PC-9 (cell line): Measurements from ENCODE around the gene UMAD1.

Experiments
- EZH2 ChIP-seq: fragments of 200-600 bp; sonication (generic); IDR thresholded peaks from 2 replicates; pipeline ENCODE4 v1.8.0; 2017; ENCODE audit warnings: antibody characterized with exemption, low read depth
- TF ChIP-seq, protein P1 (sequence below): fragments of 200-600 bp; sonication (generic); conservative IDR thresholded peaks from 2 replicates; pipeline ENCODE4 v1.6.1; 2017; ENCODE audit warnings: mixed run types, antibody characterized with exemption, mild to moderate bottlenecking, moderate library complexity

DNA sequence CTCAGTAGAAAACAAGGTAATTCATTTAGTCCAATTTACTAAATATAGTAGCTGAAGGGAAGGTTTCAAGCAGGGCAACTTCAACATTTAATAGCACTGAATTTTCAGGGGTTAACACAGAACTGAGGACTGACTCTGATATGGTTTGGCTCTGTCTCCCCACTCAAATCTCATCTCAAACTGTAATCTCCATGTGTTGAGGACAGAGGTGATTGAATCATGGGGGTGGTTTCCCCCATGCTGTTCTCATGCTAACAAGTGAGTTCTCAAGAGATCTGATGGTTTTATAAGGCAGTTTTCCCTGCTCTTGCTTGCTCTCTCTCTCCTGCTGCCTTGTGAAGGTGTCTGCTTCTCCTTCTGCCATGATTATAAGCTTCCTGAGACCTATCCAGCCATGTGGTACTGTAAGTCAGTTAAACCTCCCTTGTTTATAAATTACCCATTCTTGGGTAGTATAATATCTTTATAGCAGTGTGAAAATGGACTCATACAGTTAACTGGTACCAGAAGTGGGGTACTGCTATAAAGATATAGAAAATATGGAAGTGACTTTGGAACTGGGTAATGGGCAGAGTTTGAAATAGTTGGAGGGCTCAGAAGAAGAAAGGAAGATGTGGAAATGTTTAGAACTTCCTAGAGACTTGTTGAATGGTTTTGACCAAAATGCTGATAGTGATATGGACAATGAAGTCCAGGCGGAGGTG, 9.8 kb upstream of the UMAD1 start:
- TF ChIP-seq, protein P1, sequence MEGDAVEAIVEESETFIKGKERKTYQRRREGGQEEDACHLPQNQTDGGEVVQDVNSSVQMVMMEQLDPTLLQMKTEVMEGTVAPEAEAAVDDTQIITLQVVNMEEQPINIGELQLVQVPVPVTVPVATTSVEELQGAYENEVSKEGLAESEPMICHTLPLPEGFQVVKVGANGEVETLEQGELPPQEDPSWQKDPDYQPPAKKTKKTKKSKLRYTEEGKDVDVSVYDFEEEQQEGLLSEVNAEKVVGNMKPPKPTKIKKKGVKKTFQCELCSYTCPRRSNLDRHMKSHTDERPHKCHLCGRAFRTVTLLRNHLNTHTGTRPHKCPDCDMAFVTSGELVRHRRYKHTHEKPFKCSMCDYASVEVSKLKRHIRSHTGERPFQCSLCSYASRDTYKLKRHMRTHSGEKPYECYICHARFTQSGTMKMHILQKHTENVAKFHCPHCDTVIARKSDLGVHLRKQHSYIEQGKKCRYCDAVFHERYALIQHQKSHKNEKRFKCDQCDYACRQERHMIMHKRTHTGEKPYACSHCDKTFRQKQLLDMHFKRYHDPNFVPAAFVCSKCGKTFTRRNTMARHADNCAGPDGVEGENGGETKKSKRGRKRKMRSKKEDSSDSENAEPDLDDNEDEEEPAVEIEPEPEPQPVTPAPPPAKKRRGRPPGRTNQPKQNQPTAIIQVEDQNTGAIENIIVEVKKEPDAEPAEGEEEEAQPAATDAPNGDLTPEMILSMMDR: no peak
- no peak for TF ChIP-seq EZH2
